DOHH2 (cell line): ENCODE results near the gene MAP3K4.

Experiments
- CTCF ChIP-seq: fragments of 200-600 bp; sonication (generic); IDR thresholded peaks from one replicate; pipeline ENCODE4 v1.5.1; 2014; ENCODE audit warnings: antibody characterized with exemption, mild to moderate bottlenecking, low read depth, low read length; ENCODE audit not compliant: poor library complexity, severe bottlenecking
- EZH2phosphoT487 ChIP-seq: fragments of 200-600 bp; sonication (generic); IDR thresholded peaks from 2 replicates; pipeline ENCODE4 v1.6.1; 2017; ENCODE audit warnings: borderline replicate concordance, mild to moderate bottlenecking, antibody characterized with exemption, low read length, moderate library complexity, mixed read lengths

GRCh38 chr6:161151059-161151645 is 159.6 kb downstream of the MAP3K4 start:
- no peak for TF ChIP-seq CTCF
- TF ChIP-seq EZH2phosphoT487, result no peak
